ENCODE measurements around the gene KCNH1. TPM values are rescaled to one million over a fixed set of nuclear protein-coding genes. Genes with fewer than 3 reads are reported as not detected.

The KCNH1 gene
- total and polyA plus RNA-seq, 9 of the 15 experiments (the other 6 are each of a cell fraction or from before 2014, with no cell fraction given) = not detected

GRCh38 chr1:210917560-210918169 lies 216.3 kb downstream of the KCNH1 start:
- no peaks in the 10 kb centered on the region for H3K9me3 ChIP-seq (replicated peaks; ENCODE audit: control insufficient read depth, insufficient read depth, low read depth, low read length)
- H3K79me2 ChIP-seq (ENCODE audit: control insufficient read depth, insufficient read depth, low read length) = no peaks in the 10 kb centered on the region
- in situ Hi-C loops (cut with MboI) = no loop called here
- no peak overlapping the region for H3K4me3 ChIP-seq
- H3K9ac ChIP-seq (ENCODE audit: insufficient read depth in 1 of 2, low read depth in 2 of 2, low read length in 2 of 2) = no peak overlapping the region
- CTCF ChIA-PET (ENCODE audit: low intra/inter-chr PET ratio) = interaction anchor here (0.7 kb wide), 1 partner anchor 1111 kb away, joined by 4 read pairs; no protein-coding TSS in a partner anchor
- 2% methylated on average over 4 of the region's 4 CpGs for WGBS (ENCODE audit: insufficient coverage, low coverage, missing lambda C conversion rate)
- H3K4me1 ChIP-seq (replicated peaks in 1 of 2; ENCODE audit: control insufficient read depth in 2 of 2, insufficient read depth in 2 of 2, low read length in 2 of 2) = peaks cover 3 to 5% of the 10 kb centered on the region in 2 experiments; a peak in 2 of 5 replicates
- ATAC-seq (no peak), DNase-seq (ENCODE audit: extremely low read depth in 1 of 4, low spot score in 3 of 4) (no peak), FAIRE-seq (no peak)
- no peaks in the 10 kb centered on the region for H3K9me1 ChIP-seq (ENCODE audit: control insufficient read depth, insufficient read depth, low read length)
- H2AFZ ChIP-seq (ENCODE audit: low read depth, low read length) = no peak overlapping the region
- no peaks in the 10 kb centered on the region for H4K20me1 ChIP-seq (replicated peaks; ENCODE audit: control insufficient read depth, insufficient read depth, low read length)
- intact Hi-C loops (cut with micrococcal nuclease) = no loop called here
- 0 out of 5 replicates have a peak, but pooled peaks cover 0 to 3% of the 10 kb centered on the region in 2 experiments for H3K27me3 ChIP-seq (ENCODE audit: control insufficient read depth in 2 of 2, insufficient read depth in 2 of 2, low read length in 2 of 2)
- POLR2A ChIA-PET = no interaction called here
- TF ChIP-seq, protein P1, sequence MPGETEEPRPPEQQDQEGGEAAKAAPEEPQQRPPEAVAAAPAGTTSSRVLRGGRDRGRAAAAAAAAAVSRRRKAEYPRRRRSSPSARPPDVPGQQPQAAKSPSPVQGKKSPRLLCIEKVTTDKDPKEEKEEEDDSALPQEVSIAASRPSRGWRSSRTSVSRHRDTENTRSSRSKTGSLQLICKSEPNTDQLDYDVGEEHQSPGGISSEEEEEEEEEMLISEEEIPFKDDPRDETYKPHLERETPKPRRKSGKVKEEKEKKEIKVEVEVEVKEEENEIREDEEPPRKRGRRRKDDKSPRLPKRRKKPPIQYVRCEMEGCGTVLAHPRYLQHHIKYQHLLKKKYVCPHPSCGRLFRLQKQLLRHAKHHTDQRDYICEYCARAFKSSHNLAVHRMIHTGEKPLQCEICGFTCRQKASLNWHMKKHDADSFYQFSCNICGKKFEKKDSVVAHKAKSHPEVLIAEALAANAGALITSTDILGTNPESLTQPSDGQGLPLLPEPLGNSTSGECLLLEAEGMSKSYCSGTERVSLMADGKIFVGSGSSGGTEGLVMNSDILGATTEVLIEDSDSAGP (CRISPR knock-in tag; IDR thresholded peaks at IDR 0.05) = no peak
- no peak overlapping the region for H3K4me2 ChIP-seq (ENCODE audit: insufficient read depth, low read length)
- no peak overlapping the region for H3K27ac ChIP-seq (ENCODE audit: extremely low read depth, low read depth, low read length)
- BruUV-seq (replicated peaks) = no TSS peak
- H3K36me3 ChIP-seq (ENCODE audit: control insufficient read depth, insufficient read depth, low read length) = no peaks in the 10 kb centered on the region

- in situ Hi-C loops (cut with MboI) = no loop called here
- CTCF ChIA-PET (ENCODE audit: low intra/inter-chr PET ratio) = interaction anchor here (0.7 kb wide), 1 partner anchor 32 kb away, joined by 3 read pairs; no protein-coding TSS in a partner anchor
- TF ChIP-seq ZBTB33 (CRISPR knock-in tag; IDR thresholded peaks at IDR 0.05) = no peak
- TF ChIP-seq XRCC3 (IDR thresholded peaks at IDR 0.05) = no peak
- TF ChIP-seq ARID3B (CRISPR knock-in tag; IDR thresholded peaks at IDR 0.05; ENCODE audit: borderline replicate concordance) = no peak
- TF ChIP-seq NR2C1 (IDR thresholded peaks at IDR 0.05) = no peak
- no peak for TF ChIP-seq NR2C1 (tag; IDR thresholded peaks at IDR 0.05)
- TF ChIP-seq, protein P2, sequence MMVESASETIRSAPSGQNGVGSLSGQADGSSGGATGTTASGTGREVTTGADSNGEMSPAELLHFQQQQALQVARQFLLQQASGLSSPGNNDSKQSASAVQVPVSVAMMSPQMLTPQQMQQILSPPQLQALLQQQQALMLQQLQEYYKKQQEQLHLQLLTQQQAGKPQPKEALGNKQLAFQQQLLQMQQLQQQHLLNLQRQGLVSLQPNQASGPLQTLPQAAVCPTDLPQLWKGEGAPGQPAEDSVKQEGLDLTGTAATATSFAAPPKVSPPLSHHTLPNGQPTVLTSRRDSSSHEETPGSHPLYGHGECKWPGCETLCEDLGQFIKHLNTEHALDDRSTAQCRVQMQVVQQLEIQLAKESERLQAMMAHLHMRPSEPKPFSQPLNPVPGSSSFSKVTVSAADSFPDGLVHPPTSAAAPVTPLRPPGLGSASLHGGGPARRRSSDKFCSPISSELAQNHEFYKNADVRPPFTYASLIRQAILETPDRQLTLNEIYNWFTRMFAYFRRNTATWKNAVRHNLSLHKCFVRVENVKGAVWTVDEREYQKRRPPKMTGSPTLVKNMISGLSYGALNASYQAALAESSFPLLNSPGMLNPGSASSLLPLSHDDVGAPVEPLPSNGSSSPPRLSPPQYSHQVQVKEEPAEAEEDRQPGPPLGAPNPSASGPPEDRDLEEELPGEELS (CRISPR knock-in tag; IDR thresholded peaks at IDR 0.05; ENCODE audit: borderline replicate concordance) = no peak
These were observed 217.4 kb downstream of the KCNH1 start for GRCh38 chr1:210916548-210916947.

More at GRCh38 chr1:210916548-210916947, 217.4 kb downstream of the KCNH1 start:
- H3K4me3 ChIP-seq = no peak overlapping the region
- no peaks in the 10 kb centered on the region for H3K79me2 ChIP-seq (ENCODE audit: control insufficient read depth, insufficient read depth, low read length)
- no peaks in the 10 kb centered on the region for H3K36me3 ChIP-seq (ENCODE audit: control insufficient read depth, insufficient read depth, low read length)
- WGBS (ENCODE audit: insufficient coverage, low coverage, missing lambda C conversion rate) = 5% methylated on average over 4 of the region's 4 CpGs
- H3K27ac ChIP-seq (ENCODE audit: extremely low read depth, low read depth, low read length) = no peak overlapping the region
- H3K27me3 ChIP-seq (ENCODE audit: control insufficient read depth in 2 of 2, insufficient read depth in 2 of 2, low read length in 2 of 2) = 0 out of 5 replicates have a peak, but pooled peaks cover 0 to 3% of the 10 kb centered on the region in 2 experiments
- POLR2A ChIA-PET = no interaction called here
- peaks cover 0 to 5% of the 10 kb centered on the region in 2 experiments; a peak in 2 of 5 replicates for H3K4me1 ChIP-seq (replicated peaks in 1 of 2; ENCODE audit: control insufficient read depth in 2 of 2, insufficient read depth in 2 of 2, low read length in 2 of 2)
- H2AFZ ChIP-seq (ENCODE audit: low read depth, low read length) = no peak overlapping the region
- H3K9me3 ChIP-seq (replicated peaks; ENCODE audit: control insufficient read depth, insufficient read depth, low read depth, low read length) = no peaks in the 10 kb centered on the region
- no peak for FAIRE-seq
- H3K9ac ChIP-seq (ENCODE audit: insufficient read depth in 1 of 2, low read depth in 2 of 2, low read length in 2 of 2) = no peak overlapping the region
- no peaks in the 10 kb centered on the region for H3K9me1 ChIP-seq (ENCODE audit: control insufficient read depth, insufficient read depth, low read length)
- no peak for DNase-seq (ENCODE audit: extremely low read depth in 1 of 4, low spot score in 3 of 4)
- H4K20me1 ChIP-seq (replicated peaks; ENCODE audit: control insufficient read depth, insufficient read depth, low read length) = no peaks in the 10 kb centered on the region
- no peak for ATAC-seq
- BruUV-seq (replicated peaks) = no TSS peak
- H3K4me2 ChIP-seq (ENCODE audit: insufficient read depth, low read length) = no peak overlapping the region
- intact Hi-C loops (cut with micrococcal nuclease) = no loop called here
